NCI-H2227 treated with DMSO at 0.1 percent for 48 hours (cell line): ENCODE measurements around the gene ZNRF1.

Experiments used
- DNase-seq: peaks from one replicate; lab custom pipeline; 2025; lab: John Stamatoyannopoulos, UW

Gene ZNRF1

DNA sequence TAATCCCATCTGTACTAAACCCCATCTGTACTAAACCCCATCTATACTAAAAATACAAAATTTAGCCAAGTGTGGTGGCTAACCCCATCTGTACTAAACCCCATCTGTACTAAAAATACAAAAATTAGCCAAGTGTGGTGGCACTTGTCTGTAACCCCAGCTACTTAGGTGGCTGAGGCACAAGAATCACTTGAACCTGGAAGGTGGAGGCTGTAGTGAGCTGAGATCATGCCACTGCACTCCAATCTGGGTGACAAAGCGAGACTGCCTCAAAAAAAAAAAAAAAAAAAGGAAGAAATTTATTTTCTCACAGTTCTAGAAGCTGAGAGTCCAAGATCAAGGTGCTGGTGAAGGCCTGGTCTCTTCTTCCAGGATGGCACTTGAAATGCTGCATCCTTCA is 161.6 kb downstream of the ZNRF1 start:
- no peak for DNase-seq
